LHCN-M2 (cell line): ENCODE measurements around the gene ZNF488. TPM values are rescaled to one million over a fixed set of nuclear protein-coding genes. Genes with fewer than 3 reads are reported as not detected.
A peak's percentile ranks its signal among the peaks of the same experiment; 100 is the strongest.

Experiments used
- DNase-seq: peaks from one replicate; pipeline ENCODE4 v3.0.0-alpha.2; 2012; ENCODE audit warnings: low read depth
- total RNA-seq: library from RNA; depleted of rRNA; stranded (reverse); fragments of >200 nt; gene quantifications from 2 replicates; pipeline ENCODE4 v1.2.3, GENCODE V29; 2014

Gene ZNF488
- total RNA-seq, 1 experiment from 2014 or later, result 0.11 TPM

DNA sequence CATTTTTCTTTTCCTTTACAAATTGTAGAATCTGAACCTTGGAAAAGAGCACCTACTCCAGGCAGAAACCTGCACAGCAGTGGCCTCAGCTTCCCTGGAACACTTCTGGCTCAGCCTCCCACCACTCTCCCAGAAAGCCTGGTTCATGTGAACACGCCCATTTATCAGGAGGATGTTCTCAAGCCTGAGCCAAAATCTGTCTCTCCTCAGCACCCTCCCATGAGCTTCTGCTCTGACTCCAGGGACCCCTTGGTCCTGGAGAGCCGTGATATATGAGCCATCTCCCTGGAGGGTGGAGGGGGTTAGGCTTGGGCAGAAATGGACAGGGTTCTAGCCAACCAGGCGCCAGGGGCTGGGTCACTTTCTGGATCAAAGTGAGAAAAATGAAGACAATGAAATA lies 51.7 kb downstream of the ZNF488 start:
- no peak for DNase-seq

DNA sequence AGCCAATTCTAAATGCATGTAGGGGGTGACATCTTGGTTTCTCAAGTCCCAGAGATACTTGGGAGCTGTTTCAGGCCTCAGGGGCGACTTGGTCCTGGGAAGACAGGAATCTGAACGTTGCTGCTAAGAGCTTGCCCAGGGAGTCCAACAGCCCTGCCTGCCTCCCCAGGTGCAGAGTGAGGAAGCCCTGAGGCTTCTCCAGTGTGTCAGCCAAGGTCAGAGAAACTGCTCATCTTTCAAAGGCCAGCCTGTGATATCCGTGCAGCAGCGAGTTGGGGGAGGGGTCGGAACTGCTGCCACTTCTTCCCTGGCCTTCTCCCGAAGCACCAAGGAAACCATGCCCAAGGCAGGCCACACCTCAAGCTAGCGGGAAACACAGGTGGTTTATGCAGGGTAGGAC lies 52.1 kb downstream of the ZNF488 start:
- DNase-seq, result no peak

DNA sequence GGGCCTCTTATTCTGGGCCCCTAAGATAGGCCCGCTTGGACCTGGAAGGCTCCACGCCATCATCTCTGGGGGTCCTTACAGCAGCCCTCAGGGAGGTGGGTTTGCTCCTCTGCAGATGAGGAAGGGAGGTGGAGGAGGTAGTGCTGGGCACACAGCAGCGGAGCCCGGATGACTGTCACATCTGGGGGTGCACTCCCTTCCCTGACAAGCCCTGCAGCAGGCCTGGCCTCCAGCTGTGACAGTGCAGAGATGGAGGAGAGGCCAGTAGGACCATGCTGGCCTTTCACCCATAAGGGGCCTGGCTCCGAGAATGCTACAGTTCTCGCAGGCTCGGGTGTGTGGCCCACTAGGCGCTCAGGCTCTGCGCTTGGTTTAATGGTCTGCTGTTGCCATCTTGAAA lies 52.6 kb downstream of the ZNF488 start:
- DNase-seq, result no peak

DNA sequence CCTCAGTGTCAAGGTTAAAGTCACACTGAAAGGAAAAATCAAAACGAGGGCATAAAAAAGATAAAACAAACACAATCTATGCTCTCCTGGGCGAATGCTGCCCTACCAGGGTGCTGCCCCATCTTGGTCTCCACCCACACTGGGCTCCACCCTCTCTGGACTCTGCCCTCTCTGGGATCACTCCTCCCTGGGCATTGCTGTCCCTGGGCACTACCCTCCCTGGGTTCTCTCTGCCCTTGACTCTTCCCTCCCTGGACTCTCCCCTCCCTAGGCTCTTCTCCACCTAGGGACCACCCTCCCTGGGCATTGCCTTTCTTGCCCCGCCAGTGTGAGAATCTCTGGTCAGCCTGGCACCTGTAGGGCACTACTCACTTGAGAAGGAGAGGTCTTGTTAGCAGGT lies 53.3 kb downstream of the ZNF488 start:
- DNase-seq, result no peak

DNA sequence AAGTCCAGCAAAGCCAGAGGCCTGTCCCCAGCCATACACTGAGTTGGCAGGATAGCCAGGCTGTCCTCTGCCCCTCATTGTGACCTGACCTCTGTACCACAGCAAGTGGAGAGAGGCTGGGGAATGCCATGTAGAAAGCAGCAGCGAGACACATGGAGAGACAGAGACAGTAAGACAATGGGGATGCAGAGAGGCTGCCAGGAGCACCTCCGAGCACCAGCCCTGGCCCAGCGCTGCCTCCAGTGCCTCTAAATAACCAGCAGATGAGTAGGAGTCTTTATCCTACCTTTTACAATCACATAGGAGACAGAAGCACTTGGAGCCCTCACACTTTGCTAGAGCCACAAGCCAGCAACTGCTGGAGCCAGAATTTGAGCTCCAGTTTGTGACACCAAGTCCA lies 53.7 kb downstream of the ZNF488 start:
- no peak for DNase-seq

DNA sequence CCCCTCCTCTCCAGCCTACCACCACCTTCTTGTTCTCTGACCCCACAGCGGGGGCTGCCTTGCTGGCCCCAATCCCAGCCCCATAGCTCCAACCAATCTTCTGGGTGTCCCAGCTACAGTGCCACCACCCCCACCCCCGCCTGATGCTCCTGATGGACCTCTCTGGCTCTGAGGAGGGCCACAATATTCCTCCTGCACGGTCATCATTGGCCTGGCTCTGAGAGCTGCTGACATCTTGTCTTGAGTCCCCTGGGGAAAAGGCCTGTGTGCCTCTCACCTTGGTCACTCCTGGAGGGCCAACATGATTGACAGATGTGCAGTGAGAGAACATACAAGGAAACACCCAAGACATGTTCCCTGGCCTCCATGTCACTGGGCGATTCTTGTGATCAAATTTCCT lies 54.2 kb downstream of the ZNF488 start:
- DNase-seq, result no peak

DNA sequence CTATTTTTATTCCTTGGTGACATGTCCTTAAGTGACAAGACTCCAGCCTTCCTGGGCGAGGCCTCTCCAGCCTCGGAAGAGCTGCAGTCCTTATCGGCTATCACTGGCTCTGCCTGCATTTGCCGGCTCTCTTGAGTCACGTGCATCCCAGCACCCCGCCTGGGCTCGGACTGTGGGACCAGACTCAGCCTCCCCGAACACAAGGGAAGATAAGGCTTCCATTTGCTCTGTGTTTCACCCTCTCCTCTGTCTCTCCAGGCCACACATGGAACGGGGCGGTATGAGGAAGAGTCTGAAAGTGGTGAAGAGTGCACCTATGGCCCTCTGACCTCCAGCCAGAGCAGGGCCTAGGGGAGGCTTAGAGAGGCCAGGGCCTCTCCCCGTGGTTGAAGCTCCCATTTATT lies 57.2 kb downstream of the ZNF488 start:
- DNase-seq, result no peak

DNA sequence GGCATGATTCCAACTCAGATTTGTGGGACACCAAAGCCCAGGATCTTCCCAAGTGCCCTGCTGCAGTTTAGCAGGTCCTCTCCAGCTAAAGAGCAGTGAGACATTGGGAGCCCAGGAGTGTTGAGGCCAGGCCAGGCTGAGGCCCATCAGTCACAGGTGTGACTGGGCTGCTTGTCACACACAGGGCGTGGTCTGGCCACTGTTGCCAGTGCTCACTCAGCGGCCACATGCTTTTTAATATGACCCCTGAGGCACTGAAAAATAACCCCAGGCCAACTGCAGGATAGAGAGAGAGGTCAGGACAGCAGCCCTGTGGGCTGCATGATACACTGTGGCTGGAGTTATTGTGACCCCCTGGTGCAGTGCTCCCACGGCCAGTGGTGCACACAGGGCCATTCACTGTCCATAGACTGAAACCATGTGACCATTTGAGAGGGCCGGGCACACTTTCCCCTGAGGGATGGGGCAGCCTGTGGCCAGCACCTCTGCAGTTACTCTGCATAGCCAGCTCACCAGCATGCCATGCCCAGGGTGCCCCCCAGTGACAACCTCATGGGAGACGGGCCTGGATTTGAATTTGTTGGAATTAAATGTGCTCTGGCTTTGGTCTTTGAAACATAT lies 57.7 kb downstream of the ZNF488 start:
- no peak for DNase-seq

DNA sequence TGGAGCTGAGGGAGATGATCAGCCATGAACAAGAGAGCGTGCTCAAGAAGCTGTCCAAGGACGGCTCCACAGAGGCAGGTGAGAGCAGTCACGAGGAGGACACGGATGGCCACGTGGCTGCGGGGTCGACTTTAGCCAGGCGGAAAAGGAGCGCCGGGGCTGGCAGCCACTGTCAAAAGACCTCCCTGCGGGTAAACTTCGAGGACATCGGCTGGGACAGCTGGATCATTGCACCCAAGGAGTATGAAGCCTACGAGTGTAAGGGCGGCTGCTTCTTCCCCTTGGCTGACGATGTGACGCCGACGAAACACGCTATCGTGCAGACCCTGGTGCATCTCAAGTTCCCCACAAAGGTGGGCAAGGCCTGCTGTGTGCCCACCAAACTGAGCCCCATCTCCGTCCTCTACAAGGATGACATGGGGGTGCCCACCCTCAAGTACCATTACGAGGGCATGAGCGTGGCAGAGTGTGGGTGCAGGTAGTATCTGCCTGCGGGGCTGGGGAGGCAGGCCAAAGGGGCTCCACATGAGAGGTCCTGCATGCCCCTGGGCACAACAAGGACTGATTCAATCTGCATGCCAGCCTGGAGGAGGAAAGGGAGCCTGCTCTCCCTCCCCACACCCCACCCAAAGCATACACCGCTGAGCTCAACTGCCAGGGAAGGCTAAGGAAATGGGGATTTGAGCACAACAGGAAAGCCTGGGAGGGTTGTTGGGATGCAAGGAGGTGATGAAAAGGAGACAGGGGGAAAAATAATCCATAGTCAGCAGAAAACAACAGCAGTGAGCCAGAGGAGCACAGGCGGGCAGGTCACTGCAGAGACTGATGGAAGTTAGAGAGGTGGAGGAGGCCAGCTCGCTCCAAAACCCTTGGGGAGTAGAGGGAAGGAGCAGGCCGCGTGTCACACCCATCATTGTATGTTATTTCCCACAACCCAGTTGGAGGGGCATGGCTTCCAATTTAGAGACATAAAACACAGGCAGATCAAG lies 58.5 kb downstream of the ZNF488 start:
- DNase-seq, result no peak

DNA sequence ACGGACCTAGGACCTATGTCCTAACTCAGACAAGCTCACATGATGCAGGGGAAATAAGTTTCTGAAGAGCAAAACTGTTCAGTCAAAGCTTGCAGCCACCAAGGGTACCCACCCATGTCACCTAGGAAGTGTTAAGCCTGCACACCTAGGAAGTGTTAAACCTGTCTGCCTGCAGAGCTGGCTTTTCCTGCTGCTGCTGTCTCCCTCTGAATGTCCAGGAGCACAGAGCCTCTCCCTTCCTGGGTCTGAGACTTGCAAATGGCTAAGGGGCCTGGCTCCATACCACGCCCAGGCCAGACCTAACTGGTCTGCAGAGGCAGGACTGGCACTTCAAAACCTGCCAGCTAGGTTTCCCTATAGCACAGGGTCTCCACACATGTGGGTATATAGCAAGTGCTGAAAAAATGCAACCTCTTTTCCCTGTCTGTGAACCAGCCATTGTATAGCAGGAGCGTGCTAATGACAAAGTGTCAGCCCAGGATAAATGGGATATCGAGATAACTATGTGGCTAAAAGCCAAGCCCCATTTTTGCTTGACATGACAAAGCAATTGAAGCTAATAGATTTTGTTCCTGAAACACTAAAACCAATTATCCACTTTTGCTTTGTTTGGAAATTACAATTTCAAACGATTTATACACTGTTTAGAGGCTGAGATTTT lies 60.3 kb downstream of the ZNF488 start:
- DNase-seq, result no peak

DNA sequence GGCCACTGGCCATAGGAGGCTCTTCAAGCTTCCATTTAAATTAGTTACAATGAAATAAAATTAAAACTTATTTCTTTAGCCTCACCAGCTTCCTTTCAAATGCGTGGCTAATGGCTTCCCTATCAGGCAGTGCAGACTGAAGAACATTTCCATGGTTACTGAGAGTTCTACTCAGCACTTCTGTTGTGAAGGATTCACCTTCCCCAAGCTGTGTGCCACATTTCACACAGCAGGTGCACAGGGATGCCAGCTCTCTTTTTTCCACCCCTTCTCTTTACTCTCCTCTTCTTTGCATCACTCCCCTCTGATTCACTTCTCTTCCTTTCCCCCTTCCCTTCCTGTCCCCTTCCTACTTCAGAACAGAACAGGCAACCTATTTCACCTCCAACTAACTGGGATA lies 61.0 kb downstream of the ZNF488 start:
- no peak for DNase-seq

DNA sequence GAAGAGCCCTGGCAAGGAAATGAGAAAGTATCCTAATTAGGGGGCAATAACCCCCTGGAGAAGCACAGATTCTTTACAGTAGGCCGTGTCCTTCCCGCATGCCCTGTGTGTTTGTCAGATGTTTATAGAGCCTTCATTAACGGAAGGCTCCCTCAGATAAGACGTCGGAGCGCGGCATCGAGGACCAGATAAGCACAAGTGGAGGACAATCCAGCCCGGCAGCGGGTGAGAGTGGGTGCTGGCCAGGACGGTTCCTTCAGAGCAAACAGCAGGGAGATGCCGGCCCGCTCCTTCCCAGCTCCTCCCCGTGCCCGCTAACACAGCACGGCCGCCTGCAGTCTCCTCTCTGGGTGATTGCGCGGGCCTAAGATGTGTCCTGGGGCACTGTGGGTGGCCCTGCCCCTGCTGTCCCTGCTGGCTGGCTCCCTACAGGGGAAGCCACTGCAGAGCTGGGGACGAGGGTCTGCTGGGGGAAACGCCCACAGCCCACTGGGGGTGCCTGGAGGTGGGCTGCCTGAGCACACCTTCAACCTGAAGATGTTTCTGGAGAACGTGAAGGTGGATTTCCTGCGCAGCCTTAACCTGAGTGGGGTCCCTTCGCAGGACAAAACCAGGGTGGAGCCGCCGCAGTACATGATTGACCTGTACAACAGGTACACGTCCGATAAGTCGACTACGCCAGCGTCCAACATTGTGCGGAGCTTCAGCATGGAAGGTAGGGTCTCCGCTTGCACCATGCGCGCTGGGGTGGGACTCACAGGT lies 61.6 kb downstream of the ZNF488 start, which contains the start of gene GDF2:
TSS of gene GDF2 (plus strand) at position 155 of the 762 bp plus-strand sequence. CDS start at position 370, 215 bp downstream.
- no peak for DNase-seq

DNA sequence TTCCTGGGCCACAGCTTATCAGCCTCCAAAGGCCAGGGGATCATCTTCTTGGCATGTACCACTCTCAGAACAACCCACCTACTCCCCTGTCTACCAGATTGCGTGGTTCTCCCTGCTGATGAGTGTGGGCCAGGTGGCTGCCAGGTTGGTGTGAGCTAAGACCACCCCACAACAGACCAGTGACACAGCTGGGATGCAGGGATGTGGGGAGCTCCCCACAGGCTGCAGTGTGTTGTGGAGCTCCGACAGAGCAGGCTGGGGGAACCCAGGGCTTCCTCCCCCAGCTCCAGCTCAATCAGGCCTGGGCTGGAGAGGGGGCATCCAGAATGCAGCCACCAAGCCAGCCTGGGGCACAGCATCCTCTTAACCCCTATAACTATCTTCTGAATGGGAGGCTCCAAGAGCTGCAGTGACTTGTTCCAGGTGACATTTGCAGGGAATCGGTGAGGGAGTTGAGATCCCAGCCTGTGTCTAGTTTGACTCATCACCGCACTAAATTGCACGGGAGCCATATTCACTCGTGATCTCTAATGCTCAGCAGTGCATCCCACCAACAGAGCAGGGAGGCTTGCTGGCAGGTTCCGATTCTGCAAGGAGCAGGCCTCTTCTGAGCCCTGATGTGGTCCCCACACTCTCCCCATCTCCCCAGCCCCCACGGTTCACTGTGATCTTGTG lies 62.4 kb downstream of the ZNF488 start:
- DNase-seq, result no peak

DNA sequence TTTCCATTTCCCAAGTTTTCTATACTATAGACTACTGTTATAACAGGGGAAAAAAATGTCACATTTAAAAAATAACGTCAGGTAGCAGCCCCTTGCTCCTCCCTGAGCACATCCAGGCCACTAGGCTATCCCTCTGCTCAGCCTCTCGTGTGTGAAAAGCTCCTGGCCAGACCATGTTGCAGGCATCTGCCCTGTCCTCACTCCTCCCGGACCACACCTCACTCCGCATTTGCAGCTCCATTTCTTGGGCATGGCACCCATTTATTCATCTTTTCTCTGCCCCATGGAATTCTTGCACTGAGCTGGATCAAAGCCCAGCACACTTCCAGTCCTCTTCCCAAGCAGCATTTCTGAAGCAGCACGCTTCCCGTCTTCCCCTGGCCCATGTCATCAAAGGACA lies 63.3 kb downstream of the ZNF488 start:
- DNase-seq, result no peak

DNA sequence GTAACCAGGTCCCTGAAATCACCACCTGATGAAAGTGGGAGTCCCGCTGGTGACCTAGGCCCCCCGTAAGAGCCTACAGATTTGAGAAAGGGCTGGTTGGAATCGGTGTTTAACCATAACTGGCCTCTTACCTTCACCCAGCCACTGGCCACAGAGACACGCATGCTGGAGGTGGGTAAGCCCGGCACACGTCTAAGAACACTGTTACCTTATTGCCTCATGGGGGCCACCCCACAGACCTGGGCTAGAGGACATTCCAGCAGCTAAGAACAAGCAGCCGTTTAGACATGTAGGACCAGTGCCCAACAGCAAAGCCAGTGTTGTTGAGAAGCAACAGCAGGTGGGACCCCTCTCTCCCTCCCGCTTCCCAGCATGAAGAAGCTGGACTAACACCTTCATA lies 64.3 kb downstream of the ZNF488 start:
- DNase-seq, result no peak

DNA sequence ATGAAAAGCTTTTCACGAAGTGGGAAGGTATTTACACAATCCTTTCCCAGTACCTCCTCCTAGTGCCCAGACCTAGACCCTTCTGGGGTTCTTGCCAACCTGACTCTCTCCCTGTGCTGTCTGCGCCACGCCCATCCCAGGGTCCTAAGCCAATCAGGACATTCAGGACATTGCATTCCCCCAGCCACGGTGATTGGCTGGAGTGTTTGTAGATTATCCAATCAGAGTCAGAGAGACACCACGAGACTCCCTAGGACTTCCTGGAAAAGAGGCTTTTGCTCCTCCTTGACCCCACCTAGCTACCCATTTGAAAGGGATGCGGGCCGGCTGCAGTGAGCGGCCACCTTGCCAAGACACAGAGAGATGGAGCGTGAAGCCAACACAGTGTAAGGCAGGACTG lies 65.4 kb downstream of the ZNF488 start:
- DNase-seq, result peak; percentile 2

DNA sequence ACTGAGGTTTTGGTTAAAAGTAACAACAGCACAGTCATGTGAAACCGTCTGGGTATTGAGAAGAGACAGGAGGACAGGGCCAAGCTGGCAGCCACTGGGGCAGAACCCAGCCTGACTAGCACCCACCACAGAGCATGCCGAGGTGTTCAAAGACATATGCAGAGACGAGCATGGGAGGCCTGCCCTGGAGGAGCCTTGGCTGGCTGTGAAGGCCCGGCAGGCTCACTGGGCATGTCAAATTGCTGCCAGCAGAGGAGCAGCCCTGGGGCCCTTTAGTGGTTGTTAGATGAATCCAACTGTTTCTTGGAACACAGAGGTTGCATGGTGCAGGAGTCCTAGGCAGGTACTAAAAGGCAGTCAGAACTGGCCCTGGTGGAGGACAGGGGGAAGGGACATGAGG lies 66.8 kb downstream of the ZNF488 start:
- no peak for DNase-seq

DNA sequence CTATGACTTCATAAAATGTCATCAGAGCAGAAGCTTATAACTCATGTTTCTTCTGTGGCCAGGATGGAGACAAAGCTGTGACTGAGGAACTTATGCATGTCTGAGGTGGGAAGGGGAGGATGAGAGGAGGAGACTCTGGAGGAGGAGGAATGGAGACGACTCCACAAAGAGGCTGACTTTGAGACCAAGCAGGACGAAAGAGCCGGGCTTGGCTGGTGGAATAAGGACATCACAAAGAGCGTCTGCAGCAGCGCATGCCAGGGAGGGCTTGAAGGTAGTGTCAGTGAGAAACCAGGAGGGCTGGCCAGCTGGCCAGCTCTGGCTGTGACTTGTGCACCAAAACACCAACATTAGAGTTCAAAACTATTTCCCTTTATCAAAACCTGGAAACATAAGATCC lies 68.0 kb downstream of the ZNF488 start:
- no peak for DNase-seq
